IMR-90 (cell line): ENCODE measurements around the gene SLC19A1. TPM values are rescaled to one million over a fixed set of nuclear protein-coding genes. Genes with fewer than 3 reads are reported as not detected.

ENCODE experiments used
- ATAC-seq: fragments of 200-7000 bp; cut with Tn5 transposase; 2 replicates; pipeline ENCODE4 v1.9.1; 2020; ENCODE audit warnings: low read depth, mild to moderate bottlenecking, moderate library complexity
- BruUV-seq: library from RNA; stranded (reverse); fragments of 400-500 nt; replicated peaks from 2 replicates; lab custom pipeline; 2021; lab: Mats Ljungman, UMichigan
- CTCF ChIA-PET: fragments of 300-600 bp; formaldehyde crosslinking; extraction: SDS; loops from one replicate; lab custom pipeline; 2021; ENCODE audit warnings: antibody characterized with exemption; lab: Yijun Ruan, JAX
- POLR2A ChIA-PET: fragments of 300-600 bp; sonication (Branson Sonifier 250); formaldehyde crosslinking; loops from one replicate; lab custom pipeline; 2022; ENCODE audit warnings: antibody characterized with exemption; ENCODE audit not compliant: unreplicated experiment; lab: Charles Lee
- DNase-seq: peaks from one replicate; pipeline ENCODE4 v3.0.0; 2013
- H2AFZ ChIP-seq: replicated peaks from 2 replicates; pipeline ENCODE3; 2013; ENCODE audit warnings: low read length, mild to moderate bottlenecking; ENCODE audit not compliant: poor library complexity
- H2AK5ac ChIP-seq: 2 replicates; pipeline ENCODE4 v1.6.1; 2013; ENCODE audit warnings: low read depth, low read length, inconsistent platforms
- H2AK9ac ChIP-seq: replicated peaks from 2 replicates; pipeline ENCODE3; 2013; ENCODE audit warnings: mild to moderate bottlenecking, low read depth, low read length, moderate library complexity; ENCODE audit not compliant: poor library complexity
- H2BK120ac ChIP-seq: 2 replicates; pipeline ENCODE4 v1.6.1; 2013; ENCODE audit warnings: low read depth, low read length, inconsistent platforms
- H2BK15ac ChIP-seq: 3 replicates; pipeline ENCODE4 v1.6.1; 2013; ENCODE audit warnings: low read depth, low read length, inconsistent platforms
- H2BK20ac ChIP-seq: 2 replicates; pipeline ENCODE4 v1.6.1; 2013; ENCODE audit warnings: low read depth, mild to moderate bottlenecking, inconsistent platforms, low read length, moderate library complexity
- H2BK5ac ChIP-seq: 2 replicates; pipeline ENCODE4 v1.6.1; 2013; ENCODE audit warnings: mild to moderate bottlenecking, low read depth, low read length, inconsistent platforms; ENCODE audit not compliant: poor library complexity, severe bottlenecking
- H3K14ac ChIP-seq: replicated peaks from 2 replicates; pipeline ENCODE4 v1.6.1; 2013; ENCODE audit warnings: low read depth, low read length, inconsistent platforms
- H3K18ac ChIP-seq: 2 replicates; pipeline ENCODE4 v1.6.1; 2013; ENCODE audit warnings: low read depth, low read length, control low read depth
- H3K23ac ChIP-seq: 2 replicates; pipeline ENCODE4 v1.6.1; 2013; ENCODE audit warnings: low read depth, low read length, inconsistent platforms
- H3K27ac ChIP-seq: 2 replicates; pipeline ENCODE4 v1.5.1; 2013; ENCODE audit warnings: mild to moderate bottlenecking, control low read depth, low read length; ENCODE audit not compliant: insufficient read depth
- H3K27me3 ChIP-seq: 2 replicates; pipeline ENCODE4 v1.6.1; 2013; ENCODE audit warnings: low read length; ENCODE audit not compliant: control insufficient read depth, insufficient read depth
- H3K36me3 ChIP-seq: 2 replicates; pipeline ENCODE4 v1.6.1; 2013; ENCODE audit warnings: low read length, mixed read lengths; ENCODE audit not compliant: control insufficient read depth, insufficient read depth
- H3K4ac ChIP-seq: 2 replicates; pipeline ENCODE4 v1.6.1; 2013; ENCODE audit warnings: low read depth, low read length, inconsistent platforms
- H3K4me1 ChIP-seq: 2 replicates; pipeline ENCODE4 v1.6.1; 2013; ENCODE audit warnings: low read length, mixed read lengths; ENCODE audit not compliant: control insufficient read depth, insufficient read depth
- H3K4me2 ChIP-seq: 2 replicates; pipeline ENCODE4 v1.6.1; 2013; ENCODE audit warnings: low read depth, mild to moderate bottlenecking, control low read depth, low read length, moderate library complexity
- H3K4me3 ChIP-seq: 2 replicates; pipeline ENCODE4 v1.5.1; 2013; ENCODE audit warnings: low read depth, mild to moderate bottlenecking, control low read depth, low read length, moderate library complexity; ENCODE audit not compliant: insufficient read depth
- H3K56ac ChIP-seq: 2 replicates; pipeline ENCODE4 v1.6.1; 2013; ENCODE audit warnings: low read length, inconsistent platforms; ENCODE audit not compliant: insufficient read depth; ENCODE audit errors: extremely low read depth
- H3K79me1 ChIP-seq, 2 experiments: 2 replicates each; pipeline ENCODE4 v1.6.1; 2013; ENCODE audit warnings: low read length in 2 of 2, inconsistent platforms in 1 of 2, low read depth in 1 of 2
- H3K9ac ChIP-seq: 2 replicates; pipeline ENCODE4 v1.6.1; 2013; ENCODE audit warnings: low read depth, low read length, control low read depth
- H3K9me1 ChIP-seq: 2 replicates; pipeline ENCODE4 v1.6.1; 2013; ENCODE audit warnings: low read length, inconsistent platforms; ENCODE audit not compliant: insufficient read depth
- H3K9me3 ChIP-seq: 2 replicates; pipeline ENCODE4 v1.6.1; 2013; ENCODE audit warnings: low read length; ENCODE audit not compliant: control insufficient read depth, insufficient read depth
- H4K20me1 ChIP-seq: 2 replicates; pipeline ENCODE4 v1.6.1; 2013; ENCODE audit warnings: low read length, inconsistent platforms; ENCODE audit not compliant: insufficient read depth
- H4K5ac ChIP-seq: 2 replicates; pipeline ENCODE4 v1.6.1; 2013; ENCODE audit warnings: mild to moderate bottlenecking, low read depth, low read length, control low read depth
- H4K8ac ChIP-seq, 2 experiments: 2 replicates each; pipeline ENCODE4 v1.6.1; 2013; ENCODE audit warnings: low read depth in 2 of 2, low read length in 2 of 2, control low read depth in 1 of 2, inconsistent platforms in 1 of 2
- H4K91ac ChIP-seq: 2 replicates; pipeline ENCODE4 v1.6.1; 2013; ENCODE audit warnings: low read depth, low read length, inconsistent platforms; ENCODE audit not compliant: insufficient read depth
- BHLHE40 ChIP-seq: fragments of 150-350 bp; IDR thresholded peaks from 2 replicates; pipeline ENCODE4 v1.6.1; 2016; ENCODE audit warnings: mild to moderate bottlenecking, low read depth, low read length
- CEBPB ChIP-seq: IDR thresholded peaks from 2 replicates; pipeline ENCODE4 v1.6.1; 2012; ENCODE audit warnings: low read depth, low read length, improper control_type of control experiment
- CHD1 ChIP-seq: IDR thresholded peaks from 2 replicates; pipeline ENCODE4 v1.6.1; 2012; ENCODE audit warnings: low read depth, low read length, improper control_type of control experiment
- CTCF ChIP-seq: conservative IDR thresholded peaks from 2 replicates; pipeline ENCODE4 v1.5.1; 2012; ENCODE audit warnings: mild to moderate bottlenecking, low read depth, low read length, improper control_type of control experiment
- ELK1 ChIP-seq: fragments of 150-350 bp; IDR thresholded peaks from 2 replicates; pipeline ENCODE4 v1.6.1; 2016; ENCODE audit warnings: low read depth, mild to moderate bottlenecking, low read length, moderate library complexity, borderline replicate concordance
- FOS ChIP-seq: fragments of 150-350 bp; IDR thresholded peaks from 2 replicates; pipeline ENCODE4 v1.6.1; 2016; ENCODE audit warnings: low read depth, low read length
- MAFK ChIP-seq: IDR thresholded peaks from 2 replicates; pipeline ENCODE4 v1.6.1; 2012; ENCODE audit warnings: low read depth, low read length, improper control_type of control experiment
- MAZ ChIP-seq: IDR thresholded peaks from 2 replicates; pipeline ENCODE4 v1.6.1; 2012; ENCODE audit warnings: low read depth, mild to moderate bottlenecking, low read length, improper control_type of control experiment, moderate library complexity, borderline replicate concordance
- MXI1 ChIP-seq: IDR thresholded peaks from 2 replicates; pipeline ENCODE4 v1.6.1; 2012; ENCODE audit warnings: low read depth, mild to moderate bottlenecking, low read length, moderate library complexity, borderline replicate concordance
- NFE2L2 ChIP-seq: fragments of 150-350 bp; IDR thresholded peaks from 2 replicates; pipeline ENCODE4 v1.6.1; 2016; ENCODE audit warnings: low read depth, mild to moderate bottlenecking, low read length
- POLR2A ChIP-seq: IDR thresholded peaks from 2 replicates; pipeline ENCODE4 v1.6.1; 2012; ENCODE audit warnings: mild to moderate bottlenecking, low read depth, low read length
- RAD21 ChIP-seq: IDR thresholded peaks from 2 replicates; pipeline ENCODE4 v1.6.1; 2012; ENCODE audit warnings: low read length, improper control_type of control experiment
- RCOR1 ChIP-seq: IDR thresholded peaks from 2 replicates; pipeline ENCODE4 v1.6.1; 2012; ENCODE audit warnings: mild to moderate bottlenecking, low read length, improper control_type of control experiment; ENCODE audit not compliant: insufficient replicate concordance
- RFX5 ChIP-seq: IDR thresholded peaks from 2 replicates; pipeline ENCODE4 v1.8.0; 2012; ENCODE audit warnings: low read depth, mild to moderate bottlenecking, low read length, moderate library complexity
- SMC3 ChIP-seq: fragments of 150-350 bp; IDR thresholded peaks from 2 replicates; pipeline ENCODE4 v1.6.1; 2016; ENCODE audit warnings: low read depth, mild to moderate bottlenecking, antibody characterized with exemption, low read length, moderate library complexity
- USF2 ChIP-seq: fragments of 150-350 bp; IDR thresholded peaks from 2 replicates; pipeline ENCODE4 v1.6.1; 2017; ENCODE audit warnings: mild to moderate bottlenecking, antibody characterized with exemption, low read length, low read depth
- WGBS, 2 experiments: methylation state at CpG; one replicate each; pipeline versions ENCODE4 v1.1.5 to v1.1.7; 2013; ENCODE audit warnings: missing lambda C conversion rate in 2 of 2; ENCODE audit not compliant: insufficient read length in 1 of 2; ENCODE audit errors: extremely low coverage in 2 of 2; 5-methylcytosine and 5-hydroxymethylcytosine counted together
- dilution Hi-C: fragments of 300-500 bp; cut with HindIII; formaldehyde crosslinking; loops from one replicate; pipeline ENCODE4 v1.14.3; 2018; ENCODE audit warnings: low sequenced_read_pairs; ENCODE audit not compliant: unreplicated experiment
- in situ Hi-C: fragments of 300-500 bp; cut with MboI; formaldehyde crosslinking; loops from 3 replicates; pipeline ENCODE4 v1.14.3; 2019; ENCODE audit warnings: low sequenced_read_pairs, inconsistent platforms, mixed read lengths
- intact Hi-C: fragments of 100-400 bp; cut with micrococcal nuclease; formaldehyde crosslinking; loops from 2 replicates; pipeline ENCODE4 v1.10.0; 2022
- polyA plus RNA-seq, 3 experiments: library from polyadenylated mRNA; depleted of rRNA; stranded (reverse); fragments of >200 nt; gene quantifications; 2 replicates each; pipeline ENCODE4 v1.2.3, GENCODE V29; 2012; ENCODE audit warnings: low replicate concordance in 1 of 3
- total RNA-seq: library from RNA; depleted of rRNA; stranded (reverse); fragments of >200 nt; gene quantifications from 2 replicates; pipeline ENCODE4 v1.2.3, GENCODE V29; 2012

The SLC19A1 gene
- total and polyA plus RNA-seq, 2 of the 4 experiments (the other 2 are of a cell fraction), result 2.2 to 16.2 TPM

GRCh38 chr21:45511661-45512431, 30.4 kb downstream of the SLC19A1 start:
- DNase-seq (no peak), ATAC-seq (no peak)
- Histone ChIP-seq H2AFZ (no peak overlapping the region), H2BK5ac (no peak overlapping the region), H3K4me1 (no peaks in the 10 kb centered on the region), H3K36me3 (peaks cover 50% of the 10 kb centered on the region), H3K79me1 (no peaks in the 10 kb centered on the region), H2AK5ac (no peak overlapping the region), H3K56ac (no peak overlapping the region), H3K4me2 (no peak overlapping the region), H2AK9ac (peak overlapping the region; percentile 0), H3K23ac (no peak overlapping the region), H3K27ac (no peak overlapping the region), H2BK15ac (no peak overlapping the region), H4K5ac (no peak overlapping the region), H3K14ac (no peak overlapping the region), H3K4me3 (no peak overlapping the region), H3K9me3 (no peaks in the 10 kb centered on the region), H3K9me1 (peaks cover 7% of the 10 kb centered on the region; the same call in 1 of the 2 replicates), H3K9ac (no peak overlapping the region), H4K8ac (no peak overlapping the region), H2BK20ac (no peak overlapping the region), H4K20me1 (peaks cover 12% of the 10 kb centered on the region), H2BK120ac (no peak overlapping the region), H3K18ac (no peak overlapping the region), H3K4ac (no peak overlapping the region), H4K91ac (no peak overlapping the region), H3K27me3 (no peaks in the 10 kb centered on the region)
- CTCF ChIA-PET, result no interaction called here
- WGBS, 2 experiments, result 91% methylated on average over 21 of the region's 35 CpGs; no CpG with 5 or more reads in 1 of the 2 experiments
- intact Hi-C loops, result no loop called here
- in situ Hi-C loops, result no loop called here
- no peak for TF ChIP-seq CTCF
- TF ChIP-seq CHD1, result no peak
- no peak for TF ChIP-seq SMC3
- no peak for TF ChIP-seq POLR2A
- no peak for TF ChIP-seq NFE2L2
- TF ChIP-seq BHLHE40, result no peak
- no peak for TF ChIP-seq FOS
- no peak for TF ChIP-seq USF2
- TF ChIP-seq CEBPB, result no peak
- no peak for TF ChIP-seq RAD21
- TF ChIP-seq MAZ, result no peak
- no peak for TF ChIP-seq RFX5
- no peak for TF ChIP-seq MAFK
- TF ChIP-seq MXI1, result no peak
- TF ChIP-seq RCOR1, result no peak
- no peak for TF ChIP-seq ELK1
- POLR2A ChIA-PET, result no interaction called here
- dilution Hi-C loops, result no loop called here
- BruUV-seq, result no TSS peak
